Ishikawa (cell line): ENCODE results near the gene RAD51B.

Source experiments
- CEBPB ChIP-seq: IDR thresholded peaks from 2 replicates; pipeline ENCODE4 v1.6.1; 2012
- CREB1 ChIP-seq: IDR thresholded peaks from 2 replicates; pipeline ENCODE4 v1.6.1; 2012; ENCODE audit warnings: low read depth
- EGR1 ChIP-seq: IDR thresholded peaks from 2 replicates; pipeline ENCODE4 v1.6.1; 2012
- EP300 ChIP-seq: IDR thresholded peaks from 2 replicates; pipeline ENCODE4 v1.6.1; 2012; ENCODE audit warnings: borderline replicate concordance
- FOXM1 ChIP-seq: IDR thresholded peaks from 2 replicates; pipeline ENCODE4 v1.6.1; 2012; ENCODE audit warnings: low read depth, borderline replicate concordance
- NFIC ChIP-seq: IDR thresholded peaks from 2 replicates; pipeline ENCODE4 v1.6.1; 2012
- RAD21 ChIP-seq: IDR thresholded peaks from 2 replicates; pipeline ENCODE4 v1.6.1; 2012; ENCODE audit warnings: low read depth
- TAF1 ChIP-seq: IDR thresholded peaks from 2 replicates; pipeline ENCODE4 v1.6.1; 2012; ENCODE audit warnings: low read depth, mild to moderate bottlenecking
- TCF12 ChIP-seq: IDR thresholded peaks from 2 replicates; pipeline ENCODE4 v1.6.1; 2012; ENCODE audit warnings: low read depth
- TEAD4 ChIP-seq: IDR thresholded peaks from 2 replicates; pipeline ENCODE4 v1.6.1; 2012
- YY1 ChIP-seq: IDR thresholded peaks from 2 replicates; pipeline ENCODE4 v1.6.1; 2012; ENCODE audit warnings: low read depth
- ZBTB7A ChIP-seq: IDR thresholded peaks from 2 replicates; pipeline ENCODE4 v1.6.1; 2012; ENCODE audit warnings: low read depth
- TF ChIP-seq, protein P1 (sequence below): IDR thresholded peaks from 2 replicates; pipeline ENCODE4 v1.6.1; 2012; ENCODE audit warnings: low read depth, mild to moderate bottlenecking
- TF ChIP-seq, protein P2 (sequence below): IDR thresholded peaks from 2 replicates; pipeline ENCODE4 v1.6.1; 2012
- TF ChIP-seq, protein P3 (sequence below): IDR thresholded peaks from 2 replicates; pipeline ENCODE4 v1.6.1; 2012

Gene RAD51B

DNA sequence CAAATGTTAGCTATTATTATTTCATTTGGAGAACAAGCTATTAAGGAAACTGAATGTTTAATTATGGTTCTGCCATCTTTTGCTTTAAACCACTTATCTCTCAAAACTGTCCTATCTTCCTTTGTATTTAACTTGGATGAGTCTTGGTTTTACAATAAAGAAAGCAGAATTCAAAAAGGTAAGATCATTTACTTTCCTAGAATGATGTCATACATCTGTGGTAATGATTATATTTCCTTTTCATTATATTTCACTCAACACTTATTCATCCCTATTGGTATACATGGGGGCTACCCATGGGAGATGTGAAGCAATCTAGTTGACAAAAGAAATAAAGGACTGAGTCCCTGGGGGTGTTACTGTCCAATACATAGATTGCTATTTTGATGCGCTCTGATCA, 516.6 kb downstream of the RAD51B start:
- TF ChIP-seq TEAD4 (no peak), EP300 (no peak), EGR1 (no peak), RAD21 (no peak), CREB1 (no peak), TAF1 (no peak), NFIC (no peak), CEBPB (no peak), ZBTB7A (no peak), TCF12 (no peak), FOXM1 (no peak), YY1 (no peak)
- TF ChIP-seq, protein P1, sequence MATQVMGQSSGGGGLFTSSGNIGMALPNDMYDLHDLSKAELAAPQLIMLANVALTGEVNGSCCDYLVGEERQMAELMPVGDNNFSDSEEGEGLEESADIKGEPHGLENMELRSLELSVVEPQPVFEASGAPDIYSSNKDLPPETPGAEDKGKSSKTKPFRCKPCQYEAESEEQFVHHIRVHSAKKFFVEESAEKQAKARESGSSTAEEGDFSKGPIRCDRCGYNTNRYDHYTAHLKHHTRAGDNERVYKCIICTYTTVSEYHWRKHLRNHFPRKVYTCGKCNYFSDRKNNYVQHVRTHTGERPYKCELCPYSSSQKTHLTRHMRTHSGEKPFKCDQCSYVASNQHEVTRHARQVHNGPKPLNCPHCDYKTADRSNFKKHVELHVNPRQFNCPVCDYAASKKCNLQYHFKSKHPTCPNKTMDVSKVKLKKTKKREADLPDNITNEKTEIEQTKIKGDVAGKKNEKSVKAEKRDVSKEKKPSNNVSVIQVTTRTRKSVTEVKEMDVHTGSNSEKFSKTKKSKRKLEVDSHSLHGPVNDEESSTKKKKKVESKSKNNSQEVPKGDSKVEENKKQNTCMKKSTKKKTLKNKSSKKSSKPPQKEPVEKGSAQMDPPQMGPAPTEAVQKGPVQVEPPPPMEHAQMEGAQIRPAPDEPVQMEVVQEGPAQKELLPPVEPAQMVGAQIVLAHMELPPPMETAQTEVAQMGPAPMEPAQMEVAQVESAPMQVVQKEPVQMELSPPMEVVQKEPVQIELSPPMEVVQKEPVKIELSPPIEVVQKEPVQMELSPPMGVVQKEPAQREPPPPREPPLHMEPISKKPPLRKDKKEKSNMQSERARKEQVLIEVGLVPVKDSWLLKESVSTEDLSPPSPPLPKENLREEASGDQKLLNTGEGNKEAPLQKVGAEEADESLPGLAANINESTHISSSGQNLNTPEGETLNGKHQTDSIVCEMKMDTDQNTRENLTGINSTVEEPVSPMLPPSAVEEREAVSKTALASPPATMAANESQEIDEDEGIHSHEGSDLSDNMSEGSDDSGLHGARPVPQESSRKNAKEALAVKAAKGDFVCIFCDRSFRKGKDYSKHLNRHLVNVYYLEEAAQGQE, result no peak
- TF ChIP-seq, protein P2, sequence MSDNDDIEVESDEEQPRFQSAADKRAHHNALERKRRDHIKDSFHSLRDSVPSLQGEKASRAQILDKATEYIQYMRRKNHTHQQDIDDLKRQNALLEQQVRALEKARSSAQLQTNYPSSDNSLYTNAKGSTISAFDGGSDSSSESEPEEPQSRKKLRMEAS, result no peak
- TF ChIP-seq, protein P3, sequence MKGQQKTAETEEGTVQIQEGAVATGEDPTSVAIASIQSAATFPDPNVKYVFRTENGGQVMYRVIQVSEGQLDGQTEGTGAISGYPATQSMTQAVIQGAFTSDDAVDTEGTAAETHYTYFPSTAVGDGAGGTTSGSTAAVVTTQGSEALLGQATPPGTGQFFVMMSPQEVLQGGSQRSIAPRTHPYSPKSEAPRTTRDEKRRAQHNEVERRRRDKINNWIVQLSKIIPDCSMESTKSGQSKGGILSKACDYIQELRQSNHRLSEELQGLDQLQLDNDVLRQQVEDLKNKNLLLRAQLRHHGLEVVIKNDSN, result no peak

DNA sequence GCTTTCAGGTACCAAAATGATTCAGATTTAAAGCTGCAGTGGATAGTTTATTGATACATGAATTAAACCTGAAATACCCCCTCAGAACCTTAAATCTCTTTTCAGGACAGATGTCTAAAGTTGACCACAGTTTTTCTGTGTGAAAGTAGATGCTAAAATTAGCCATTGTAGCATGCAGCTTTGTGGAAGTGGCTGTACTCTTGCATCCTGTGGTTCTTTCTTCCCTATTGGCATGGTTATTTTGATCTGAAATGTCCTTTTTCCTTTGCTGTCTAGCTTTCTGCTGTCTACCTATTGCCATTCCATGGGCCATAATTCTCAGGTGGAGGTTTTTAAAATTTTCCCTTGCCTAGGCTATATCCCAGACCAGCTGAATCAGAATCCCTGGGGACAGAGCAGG, 517.7 kb downstream of the RAD51B start:
- no peak for TF ChIP-seq FOXM1
- TF ChIP-seq EGR1, result no peak
- TF ChIP-seq RAD21, result no peak
- no peak for TF ChIP-seq TCF12
- TF ChIP-seq ZBTB7A, result no peak
- TF ChIP-seq, protein P1, result no peak
- TF ChIP-seq, protein P3, result no peak
- TF ChIP-seq CEBPB, result no peak

DNA sequence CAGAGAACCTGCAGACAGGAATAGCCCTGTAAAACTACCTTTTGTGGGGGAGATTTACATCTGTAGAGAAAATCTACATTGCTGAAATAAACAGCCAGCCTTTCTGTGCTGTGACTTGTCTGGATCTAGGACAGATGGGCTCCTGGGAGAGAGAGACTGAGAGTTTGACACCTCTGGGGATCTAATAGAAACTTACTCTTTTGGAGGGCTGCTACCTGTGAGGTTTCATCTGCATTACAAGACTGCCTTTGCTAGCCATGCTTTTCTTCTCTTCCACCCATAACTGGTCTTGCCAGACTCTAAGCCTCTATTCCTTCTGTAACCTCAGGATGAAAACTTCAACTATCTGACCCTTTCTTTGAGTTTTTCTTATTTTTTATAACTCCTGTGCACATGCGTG, 520.7 kb downstream of the RAD51B start:
- TF ChIP-seq TAF1 (no peak), TEAD4 (no peak), TCF12 (no peak), NFIC (no peak)
- TF ChIP-seq, protein P1, result no peak
- TF ChIP-seq, protein P3, result no peak

DNA sequence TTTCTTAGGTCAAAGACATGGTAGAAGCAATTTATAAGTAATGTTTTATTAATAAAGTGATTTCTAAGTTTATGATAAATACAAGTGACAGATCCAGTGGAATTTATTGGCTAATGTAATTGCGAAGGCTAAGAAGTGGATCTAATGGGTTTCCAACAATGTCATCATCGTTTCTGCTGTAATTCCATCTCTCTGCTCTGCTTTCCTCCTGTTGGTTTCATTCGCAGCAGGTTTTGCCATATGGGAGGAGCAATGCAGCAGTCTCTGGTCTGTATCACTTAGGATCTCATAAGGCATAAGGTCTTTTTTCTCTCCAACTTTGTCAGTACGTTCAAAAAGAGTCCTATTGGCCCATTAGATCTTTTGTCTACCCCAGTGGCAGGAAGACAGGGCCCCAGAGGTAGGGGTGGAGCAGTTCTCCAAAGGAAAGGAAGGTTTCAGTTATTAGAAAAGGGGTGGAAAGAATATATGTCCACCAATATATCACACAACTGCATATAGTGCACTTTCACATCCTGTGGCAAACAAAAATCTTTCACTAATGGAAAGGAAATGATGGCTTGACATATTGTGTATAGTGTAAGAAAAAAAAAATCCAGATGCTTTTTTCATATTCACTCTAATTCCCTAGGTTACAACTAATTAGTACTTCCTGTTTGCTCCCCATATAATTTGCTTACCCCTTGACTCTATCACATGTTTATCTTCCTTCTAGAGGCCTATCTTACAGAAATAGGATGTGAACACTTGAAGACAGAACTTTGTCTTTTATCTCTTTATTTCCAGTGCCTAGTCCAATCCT, 522.0 kb downstream of the RAD51B start:
- TF ChIP-seq NFIC (no peak), EP300 (no peak), RAD21 (no peak), TCF12 (no peak), CEBPB (no peak), TEAD4 (no peak), EGR1 (no peak), ZBTB7A (no peak), FOXM1 (no peak)
- TF ChIP-seq, protein P1, result no peak
